Body of pancreas (tissue), 4 donors: Measurements from ENCODE around the gene DEF6. TPM values are rescaled to one million over a fixed set of nuclear protein-coding genes. Genes with fewer than 3 reads are reported as not detected.

Experiments used
- ATAC-seq: fragments of 150-250 bp; one replicate; pipeline ENCODE4 v1.9.1; 2016
- DNase-seq, 4 donors: peaks; one replicate each; pipeline ENCODE4 v3.0.0-alpha.2; 2019
- H3K27ac ChIP-seq, 4 donors: fragments of 200-600 bp; sonication (generic); 1 replicate in 3 of 4; 2 replicates in 1 of 4; pipeline versions ENCODE4 v1.5.1 to v1.6.1; 2016 to 2019; ENCODE audit warnings: mild to moderate bottlenecking in 1 of 4, mixed read lengths in 1 of 4, moderate library complexity in 1 of 4
- H3K27me3 ChIP-seq, 2 donors: fragments of 200-600 bp; sonication (generic); one replicate each; pipeline ENCODE4 v1.6.0; 2016; ENCODE audit warnings: mild to moderate bottlenecking in 1 of 2
- H3K36me3 ChIP-seq, 2 donors: fragments of 200-600 bp; sonication (generic); replicated peaks in 1 of 2; 2 replicates each; pipeline ENCODE4 v1.5.1; 2016; ENCODE audit warnings: low read depth in 2 of 2; ENCODE audit not compliant: insufficient read depth in 1 of 2
- H3K4me1 ChIP-seq: fragments of 200-600 bp; sonication (generic); one replicate; pipeline ENCODE4 v1.6.0; 2016
- H3K4me3 ChIP-seq, 2 donors: fragments of 200-600 bp; sonication (generic); 1 replicate in 1 of 2; 2 replicates in 1 of 2; pipeline ENCODE4 v1.5.1; 2016 to 2019
- H3K9me3 ChIP-seq, 3 donors: fragments of 200-600 bp; sonication (generic); 1 replicate in 2 of 3; 2 replicates in 1 of 3; pipeline ENCODE4 v1.5.1; 2016
- POLR2A ChIP-seq, 3 donors: fragments of 450-650 bp; IDR thresholded peaks; one replicate each; pipeline ENCODE4 v1.6.1; 2016; ENCODE audit warnings: antibody characterized with exemption in 3 of 3, mild to moderate bottlenecking in 2 of 3
- WGBS, 2 donors: methylation state at CpG; one replicate each; pipeline ENCODE4 v1.1.5; 2017; 5-methylcytosine and 5-hydroxymethylcytosine counted together
- intact Hi-C: fragments of 100-400 bp; cut with DNase I; formaldehyde crosslinking; loops from one replicate; pipeline ENCODE4 v1.15.1; 2023
- total RNA-seq, 2 donors: library from RNA; depleted of rRNA; stranded (reverse); fragments of >200 nt; gene quantifications; one replicate each; pipeline ENCODE4 v1.1.0, GENCODE V29; 2016
- TF ChIP-seq, protein P1 (sequence below), 7 experiments: fragments of 450-650 bp in 4 of 7; fragments of 200-600 bp in 3 of 7; sonication (generic) in 3 of 7; IDR thresholded peaks; one replicate each; pipeline ENCODE4 v1.5.1; 2016 to 2019; ENCODE audit warnings: antibody characterized with exemption in 7 of 7

Gene DEF6
- total RNA-seq, 2 donors from 2014 or later, result 10.2 to 23.3 TPM

DNA sequence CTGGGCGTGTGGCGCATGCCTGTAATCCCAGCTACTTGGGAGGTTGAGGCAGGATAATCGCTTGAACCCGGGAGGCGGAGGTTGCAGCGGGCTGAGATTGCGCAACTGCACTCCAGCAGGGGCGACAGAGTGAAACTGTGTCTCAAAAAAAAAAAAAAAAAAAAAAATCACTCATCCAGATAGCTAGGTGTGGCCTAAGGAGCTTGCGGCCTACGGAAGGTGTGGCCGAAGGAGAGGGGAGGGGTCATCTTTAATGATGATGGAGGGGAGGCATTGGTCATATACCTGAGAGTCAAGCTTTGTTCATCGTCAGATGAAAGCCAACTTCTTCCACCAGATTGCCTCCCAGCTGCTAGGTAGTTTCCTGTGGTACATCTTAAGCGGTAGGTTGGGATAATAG lies 43.9 kb downstream of the DEF6 start:
- DNase-seq, result no peak
- TF ChIP-seq, protein P1, sequence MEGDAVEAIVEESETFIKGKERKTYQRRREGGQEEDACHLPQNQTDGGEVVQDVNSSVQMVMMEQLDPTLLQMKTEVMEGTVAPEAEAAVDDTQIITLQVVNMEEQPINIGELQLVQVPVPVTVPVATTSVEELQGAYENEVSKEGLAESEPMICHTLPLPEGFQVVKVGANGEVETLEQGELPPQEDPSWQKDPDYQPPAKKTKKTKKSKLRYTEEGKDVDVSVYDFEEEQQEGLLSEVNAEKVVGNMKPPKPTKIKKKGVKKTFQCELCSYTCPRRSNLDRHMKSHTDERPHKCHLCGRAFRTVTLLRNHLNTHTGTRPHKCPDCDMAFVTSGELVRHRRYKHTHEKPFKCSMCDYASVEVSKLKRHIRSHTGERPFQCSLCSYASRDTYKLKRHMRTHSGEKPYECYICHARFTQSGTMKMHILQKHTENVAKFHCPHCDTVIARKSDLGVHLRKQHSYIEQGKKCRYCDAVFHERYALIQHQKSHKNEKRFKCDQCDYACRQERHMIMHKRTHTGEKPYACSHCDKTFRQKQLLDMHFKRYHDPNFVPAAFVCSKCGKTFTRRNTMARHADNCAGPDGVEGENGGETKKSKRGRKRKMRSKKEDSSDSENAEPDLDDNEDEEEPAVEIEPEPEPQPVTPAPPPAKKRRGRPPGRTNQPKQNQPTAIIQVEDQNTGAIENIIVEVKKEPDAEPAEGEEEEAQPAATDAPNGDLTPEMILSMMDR (IDR thresholded peaks at IDR 0.05), result no peak
- 71 to 76% methylated on average over 13 of the region's 13 CpGs for WGBS, 2 donors

DNA sequence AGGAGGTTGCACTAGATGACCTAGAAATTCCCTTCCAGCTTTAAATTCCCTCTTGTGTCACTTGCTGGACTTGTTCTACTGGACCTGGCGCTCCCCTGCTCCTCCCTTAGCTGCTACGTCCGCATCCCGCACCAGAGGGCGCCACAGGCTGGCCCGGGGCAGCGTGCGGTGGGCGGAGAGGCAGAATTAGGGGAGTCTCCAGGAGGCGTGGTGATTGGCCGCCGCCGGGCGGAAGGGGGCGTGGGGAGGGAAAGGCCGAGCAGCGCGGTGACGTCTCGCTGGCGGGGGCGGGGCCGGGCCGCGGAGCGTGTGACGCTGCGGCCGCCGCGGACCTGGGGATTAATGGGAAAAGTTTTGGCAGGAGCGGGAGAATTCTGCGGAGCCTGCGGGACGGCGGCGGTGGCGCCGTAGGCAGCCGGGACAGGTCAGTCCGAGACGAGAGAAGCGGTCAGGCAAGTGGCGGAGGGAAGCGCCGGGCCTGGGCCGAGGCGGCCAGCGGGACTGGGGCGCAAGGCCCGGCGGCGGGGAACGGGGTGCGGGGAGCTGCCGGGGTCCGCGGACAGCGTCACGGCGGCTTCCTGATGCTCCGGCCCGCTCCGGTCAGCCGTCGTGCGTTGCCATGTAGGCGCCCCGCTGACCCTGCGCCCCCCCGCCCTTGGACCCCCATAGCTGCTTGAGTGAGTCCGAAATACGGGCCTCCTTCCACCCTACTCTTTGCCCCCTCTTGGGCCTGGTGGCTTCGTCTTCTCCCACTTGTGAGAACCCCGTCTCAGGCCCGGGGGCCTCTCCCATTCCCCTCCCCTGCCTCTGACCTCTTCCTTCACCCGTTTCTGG lies 44.9 kb downstream of the DEF6 start, which contains the start of gene PPARD:
Gene PPARD (plus strand): TSS at position 301 of the 834 bp plus-strand sequence. CDS start 68,530 bp downstream, outside the sequence.
- Histone ChIP-seq H3K4me3 (peak within 1 kb of the TSS; percentile 67 to 95), H3K27me3 (no peaks in the 10 kb centered on the region), H3K27ac (peak within 1 kb of the TSS; percentile 77 to 90 (median 85)), H3K4me1 (peaks cover 27% of the 10 kb centered on the region), H3K36me3 (no peaks in the 10 kb centered on the region), H3K9me3 (no peaks in the 10 kb centered on the region)
- peak; percentile 98 to 99 (median 99) for DNase-seq
- intact Hi-C loops, result no loop called here
- 1% methylated on average over 9 to 77 of the region's 77 CpGs for WGBS, 2 donors
- peak; percentile 73 to 86 (median 84) for TF ChIP-seq POLR2A (IDR thresholded peaks at IDR 0.05)
- TF ChIP-seq, protein P1 (IDR thresholded peaks at IDR 0.05), result peak; percentile 97 to 100 (median 99)
- peak; percentile 99 for ATAC-seq

More for the DNA sequence above, 43.9 kb downstream of the DEF6 start:
- Histone ChIP-seq H3K9me3 (no peaks in the 10 kb centered on the region), H3K27me3 (no peaks in the 10 kb centered on the region), H3K4me1 (peaks cover 27% of the 10 kb centered on the region), H3K4me3 (no peak overlapping the region), H3K36me3 (no peaks in the 10 kb centered on the region), H3K27ac (no peak overlapping the region)
- ATAC-seq, result no peak
- intact Hi-C loops, result no loop called here

- H3K9me3 ChIP-seq, result no peaks in the 10 kb centered on the region
- peak overlapping the region; percentile 67 to 95 for H3K4me3 ChIP-seq
- peak; percentile 23 to 59 (median 31) for DNase-seq
- H3K4me1 ChIP-seq, result peaks cover 27% of the 10 kb centered on the region
- peak overlapping the region in 3 of 4 donors; percentile 82 to 90 (median 88) for H3K27ac ChIP-seq
- intact Hi-C loops, result no loop called here
- no peak for ATAC-seq
- WGBS, 2 donors, result 14 to 19% methylated on average over 13 of the region's 13 CpGs
- TF ChIP-seq POLR2A (IDR thresholded peaks at IDR 0.05), result peak in 1 of 3 donors; percentile 9
- TF ChIP-seq, protein P1 (IDR thresholded peaks at IDR 0.05), result no peak
- no peaks in the 10 kb centered on the region for H3K27me3 ChIP-seq
- H3K36me3 ChIP-seq, result no peaks in the 10 kb centered on the region
Observed at GRCh38 chr6:35343092-35343834, 45.6 kb downstream of the DEF6 start.

GRCh38 chr6:35343835-35344550 lies 46.4 kb downstream of the DEF6 start:
- Histone ChIP-seq H3K27ac (peak overlapping the region in 2 of 4 donors; percentile 82 to 88), H3K9me3 (no peaks in the 10 kb centered on the region), H3K36me3 (no peaks in the 10 kb centered on the region), H3K4me3 (no peak overlapping the region), H3K4me1 (peaks cover 27% of the 10 kb centered on the region), H3K27me3 (no peaks in the 10 kb centered on the region)
- ATAC-seq (no peak), DNase-seq (no peak)
- TF ChIP-seq, protein P1 (IDR thresholded peaks at IDR 0.05), result no peak
- no peak for TF ChIP-seq POLR2A (IDR thresholded peaks at IDR 0.05)
- intact Hi-C loops, result no loop called here
- 69 to 70% methylated on average over 6 of the region's 6 CpGs for whole genome bisulfite sequencing, 2 donors
